Stimulated activated CD8-positive, alpha-beta memory T cell treated with anti-CD3 and anti-CD28 coated beads, Interleukin-12 subunit alpha, Interleukin-12 subunit beta, amount 100 ng/mL, for 4 hours (primary cell): ENCODE data around the gene MAST4.
A peak's percentile ranks its signal among the peaks of the same experiment; 100 is the strongest.

Source experiments
- DNase-seq: peaks from one replicate; pipeline ENCODE4 v3.0.0-alpha.2; 2020; ENCODE audit warnings: low read depth

The MAST4 gene

GRCh38 chr5:67211926-67212325 lies 615.7 kb downstream of the MAST4 start:
- DNase-seq = no peak

GRCh38 chr5:67214036-67214435 lies 617.8 kb downstream of the MAST4 start:
- no peak for DNase-seq

DNA sequence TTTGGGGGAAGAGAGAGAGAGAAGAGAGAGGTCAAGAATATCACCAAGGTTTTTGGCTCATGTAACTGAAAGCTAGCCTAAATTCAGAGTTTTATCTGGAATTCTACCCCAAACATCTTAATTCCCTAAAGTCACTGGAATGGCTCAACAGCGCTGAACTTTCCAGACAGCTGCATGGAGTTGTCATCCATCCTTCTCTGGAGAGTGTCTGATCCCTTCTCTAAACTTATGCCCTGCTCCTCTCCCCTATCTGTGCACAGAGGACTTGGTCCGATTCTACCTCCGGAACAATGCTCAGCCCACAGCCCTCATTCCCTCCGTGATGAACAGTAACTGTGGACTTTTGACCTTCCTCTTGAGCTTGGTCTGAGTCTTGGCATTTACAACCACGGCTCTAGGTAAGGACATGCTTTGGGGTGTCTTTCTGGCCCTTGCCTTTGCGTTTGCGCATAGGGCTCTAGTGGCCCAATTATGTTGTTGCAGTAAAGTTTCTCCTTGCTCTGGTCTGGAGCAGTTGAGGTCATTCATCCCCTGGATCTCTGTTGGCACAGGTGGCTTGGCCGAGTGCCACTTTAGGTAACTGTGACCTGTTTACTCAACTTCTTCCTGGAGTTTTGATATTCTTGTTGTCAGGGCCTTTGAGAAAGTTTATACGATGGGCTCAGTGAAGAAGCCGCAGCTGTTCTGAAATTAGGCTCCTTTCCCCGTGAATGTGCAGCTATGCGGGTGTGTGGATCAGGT lies 618.7 kb downstream of the MAST4 start:
- no peak for DNase-seq

DNA sequence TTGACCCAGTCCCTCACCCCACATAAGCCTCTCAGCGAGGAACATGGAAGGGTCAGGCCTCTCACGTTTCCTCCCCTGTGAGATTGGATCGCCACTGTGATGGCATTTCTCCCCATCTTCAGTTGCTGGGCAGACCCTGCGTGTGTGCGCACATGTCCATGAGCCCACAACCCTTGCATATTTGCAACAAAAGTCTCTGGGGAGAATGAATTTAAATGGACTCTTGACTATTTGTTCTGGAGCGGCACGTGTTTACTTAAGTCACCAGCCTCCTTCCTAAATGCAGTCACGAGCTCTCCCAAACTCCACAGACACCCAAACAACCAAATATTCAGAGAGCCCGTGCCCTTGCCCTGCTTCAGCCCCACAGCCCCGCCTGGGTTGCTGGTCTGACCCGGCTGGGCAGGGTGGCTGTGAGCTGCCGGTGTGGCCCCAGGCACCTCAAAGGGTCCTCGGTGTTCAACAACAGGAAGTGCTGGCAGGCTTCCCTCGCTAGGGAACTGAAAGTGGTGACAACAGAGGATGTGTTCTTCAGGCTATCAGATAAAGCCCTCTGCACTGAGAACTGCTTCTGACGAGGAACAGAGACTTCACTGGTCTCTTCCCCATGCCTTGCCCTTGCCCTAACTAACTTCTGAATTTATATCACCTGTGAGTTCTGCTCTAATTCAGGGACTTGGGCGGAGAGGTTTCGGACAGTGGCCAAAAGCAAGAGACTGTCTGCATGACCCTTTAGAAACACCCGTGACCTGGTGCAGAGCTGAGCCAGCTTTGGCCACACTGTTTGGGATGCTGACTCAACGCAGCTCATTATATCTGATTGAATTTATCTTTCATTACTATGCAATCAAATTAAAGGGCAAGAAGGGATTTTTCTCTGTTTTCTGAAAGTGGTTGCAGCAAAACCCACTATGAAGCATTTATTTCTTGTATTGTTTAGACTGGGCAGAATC lies 619.6 kb downstream of the MAST4 start:
- peak; percentile 29 for DNase-seq

DNA sequence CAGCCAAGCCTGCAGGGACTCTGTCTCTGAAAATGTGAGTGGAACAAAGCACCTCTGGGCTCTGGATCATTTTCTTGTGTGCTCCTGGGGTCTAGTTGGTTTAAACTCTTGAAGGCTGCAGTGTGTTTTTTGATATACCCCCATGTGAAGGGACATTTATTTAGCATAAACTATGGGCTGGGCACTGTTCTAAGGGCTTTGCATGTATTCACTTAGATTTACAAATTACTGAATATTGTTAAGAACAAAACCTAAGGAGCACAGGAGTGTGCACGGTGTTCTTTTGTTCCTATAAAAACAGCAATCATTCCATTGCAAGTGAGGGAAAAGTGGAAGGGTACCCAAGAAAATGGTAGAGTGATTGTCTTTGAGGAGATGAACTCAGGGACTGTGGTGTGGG lies 620.4 kb downstream of the MAST4 start:
- DNase-seq = no peak
